NB4 (cell line): ENCODE measurements around the gene CCDC88C.

Source experiments
- POLR2A ChIP-seq: IDR thresholded peaks from 2 replicates; pipeline ENCODE4 v1.6.1; 2011; ENCODE audit warnings: mild to moderate bottlenecking; ENCODE audit not compliant: insufficient read length; ENCODE audit errors: extremely low read depth
- TF ChIP-seq, protein P1 (sequence below): IDR thresholded peaks from one replicate; pipeline ENCODE4 v1.5.1; 2012; ENCODE audit warnings: low read depth, low read length

GRCh38 chr14:91277546-91278382 lies 139.9 kb downstream of the CCDC88C start:
- TF ChIP-seq, protein P1, sequence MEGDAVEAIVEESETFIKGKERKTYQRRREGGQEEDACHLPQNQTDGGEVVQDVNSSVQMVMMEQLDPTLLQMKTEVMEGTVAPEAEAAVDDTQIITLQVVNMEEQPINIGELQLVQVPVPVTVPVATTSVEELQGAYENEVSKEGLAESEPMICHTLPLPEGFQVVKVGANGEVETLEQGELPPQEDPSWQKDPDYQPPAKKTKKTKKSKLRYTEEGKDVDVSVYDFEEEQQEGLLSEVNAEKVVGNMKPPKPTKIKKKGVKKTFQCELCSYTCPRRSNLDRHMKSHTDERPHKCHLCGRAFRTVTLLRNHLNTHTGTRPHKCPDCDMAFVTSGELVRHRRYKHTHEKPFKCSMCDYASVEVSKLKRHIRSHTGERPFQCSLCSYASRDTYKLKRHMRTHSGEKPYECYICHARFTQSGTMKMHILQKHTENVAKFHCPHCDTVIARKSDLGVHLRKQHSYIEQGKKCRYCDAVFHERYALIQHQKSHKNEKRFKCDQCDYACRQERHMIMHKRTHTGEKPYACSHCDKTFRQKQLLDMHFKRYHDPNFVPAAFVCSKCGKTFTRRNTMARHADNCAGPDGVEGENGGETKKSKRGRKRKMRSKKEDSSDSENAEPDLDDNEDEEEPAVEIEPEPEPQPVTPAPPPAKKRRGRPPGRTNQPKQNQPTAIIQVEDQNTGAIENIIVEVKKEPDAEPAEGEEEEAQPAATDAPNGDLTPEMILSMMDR = no peak
- TF ChIP-seq POLR2A = no peak
